Activated T-helper 9 cell treated with anti-CD3 and anti-CD28 coated beads, Interleukin-2, amount 50 U/mL, for 16 hours (primary cell): ENCODE measurements around the gene TMEM167A.
"Not testable (repeated sequence)": the region's sequence is repeated elsewhere in the genome, so short reads cannot be mapped to it uniquely, and the experiment has no call there.

ENCODE experiments used
- DNase-seq: peaks from one replicate; pipeline ENCODE4 v3.0.0-alpha.2; 2020; ENCODE audit warnings: low read depth

The TMEM167A gene

DNA sequence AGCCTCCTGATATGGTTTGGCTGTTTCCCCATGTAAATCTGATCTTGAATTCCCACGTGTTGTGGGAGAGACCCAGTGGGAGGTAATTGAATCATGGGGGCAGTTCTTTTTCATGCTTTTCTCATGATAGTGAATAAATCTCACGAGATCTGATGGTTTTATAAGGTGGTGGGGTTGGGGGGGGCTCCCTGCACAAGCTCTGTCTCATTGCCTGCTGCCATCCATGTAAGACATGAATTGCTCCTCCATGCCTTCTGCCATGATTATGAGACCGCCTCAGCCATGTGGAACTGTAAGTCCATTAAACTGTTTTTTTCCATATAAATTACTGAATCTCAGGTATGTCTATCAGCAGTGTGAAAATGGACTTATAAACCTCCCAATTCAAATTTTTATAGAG lies 13.0 kb upstream of the TMEM167A start:
- DNase-seq: no peak

DNA sequence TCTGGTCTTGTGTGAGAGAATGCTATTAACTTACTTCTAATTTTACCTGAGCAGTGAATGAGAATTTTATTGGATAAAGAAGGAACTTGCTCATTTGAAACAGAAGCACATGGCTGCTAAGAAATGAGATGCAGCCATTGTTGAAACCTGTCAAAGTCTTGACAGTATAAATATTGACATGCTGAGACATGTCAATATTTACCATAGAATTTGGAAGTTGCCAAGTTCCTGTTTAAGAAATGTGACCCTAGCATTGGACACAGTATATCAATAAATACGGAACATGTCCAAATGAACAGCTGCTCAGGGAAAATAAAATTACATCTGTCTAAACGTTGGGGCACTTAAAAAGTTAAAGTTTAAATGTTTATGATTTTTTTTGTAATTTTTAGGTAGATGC lies 7.9 kb upstream of the TMEM167A start:
- DNase-seq: no peak

DNA sequence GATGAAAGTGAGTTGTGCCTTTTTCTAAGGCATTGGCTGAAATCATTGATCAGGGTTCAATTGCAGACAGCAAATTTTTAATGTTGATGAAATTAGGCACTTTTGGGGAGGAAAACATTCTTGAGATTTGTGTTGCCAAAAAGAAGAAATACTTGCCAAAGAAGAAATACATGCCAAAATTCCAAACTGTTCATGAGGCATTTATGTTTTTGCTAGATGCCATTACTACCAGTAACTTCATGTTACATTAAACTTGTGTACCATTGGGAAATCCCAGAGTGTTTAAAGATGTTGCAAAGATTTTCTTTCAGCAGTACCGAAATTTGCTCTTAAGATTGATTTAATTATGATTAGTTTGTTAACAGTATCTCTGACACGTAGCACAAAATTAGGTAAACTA lies 7.1 kb upstream of the TMEM167A start:
- DNase-seq: no peak

DNA sequence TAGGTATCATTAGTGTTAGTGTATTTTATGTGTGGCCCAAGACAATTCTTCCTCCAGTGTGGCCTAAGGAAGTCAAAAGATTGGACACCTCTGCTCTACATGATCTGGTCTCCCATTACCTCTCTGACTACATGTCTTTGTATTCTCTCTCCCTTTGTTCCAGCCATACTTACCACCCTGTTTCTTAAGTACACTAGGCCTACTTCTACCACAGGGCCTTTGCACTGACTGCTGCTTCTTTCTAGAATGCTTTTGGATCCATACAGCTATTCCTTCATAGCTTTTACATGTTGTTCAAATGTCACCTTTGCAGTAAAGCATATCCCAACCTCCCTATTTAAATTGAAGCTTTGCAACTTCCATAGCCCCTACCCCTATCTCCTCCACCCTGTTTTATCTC lies 5.6 kb upstream of the TMEM167A start:
- no peak for DNase-seq

DNA sequence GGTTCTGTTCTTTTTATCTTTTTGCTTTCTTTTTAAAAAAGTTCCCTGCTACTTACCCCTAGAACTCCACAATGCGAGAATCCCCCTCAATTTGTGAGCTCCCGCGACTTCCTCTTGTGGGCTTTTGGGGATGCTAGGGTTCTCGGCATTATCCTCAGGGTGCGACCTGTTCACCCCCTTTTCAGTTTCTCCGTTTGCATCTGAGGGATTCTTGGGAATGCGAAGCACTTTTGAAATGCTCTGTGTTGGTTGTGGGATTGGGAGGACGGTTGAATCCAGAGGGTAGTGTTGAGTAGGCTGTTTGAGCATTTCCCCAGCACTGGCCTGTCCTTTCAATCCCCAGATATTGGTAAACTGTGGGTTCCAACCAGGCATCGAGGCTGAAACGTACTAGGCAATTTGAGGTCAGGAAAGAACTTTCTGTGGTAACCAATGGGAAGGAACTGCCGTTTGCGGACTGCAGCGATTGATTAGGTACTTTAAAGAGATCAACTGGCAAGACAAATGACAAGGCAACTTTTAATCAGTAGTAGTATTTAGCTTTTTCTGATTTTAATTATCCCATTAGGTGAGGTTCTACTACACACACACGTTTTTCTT lies 568 bp upstream of the TMEM167A start:
- DNase-seq: no peak

DNA sequence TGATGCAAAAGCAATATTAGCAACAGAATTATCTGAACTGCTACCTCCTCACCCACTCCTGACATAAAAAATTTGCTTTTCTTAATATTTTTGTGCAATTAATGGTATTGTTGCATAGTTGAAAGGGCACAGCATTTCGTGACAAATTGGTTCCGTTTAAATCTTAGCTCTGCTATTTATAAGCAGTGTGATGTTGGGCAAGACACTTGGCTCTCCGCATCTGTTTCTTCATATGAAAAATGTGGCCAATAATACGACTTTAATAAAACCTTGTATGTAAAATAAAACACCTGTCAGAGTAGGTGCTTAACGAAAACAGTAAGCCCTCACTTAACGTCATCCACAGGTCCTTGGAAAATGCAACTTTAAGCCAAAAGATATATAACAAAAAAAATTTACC lies 4.2 kb downstream of the TMEM167A start:
- DNase-seq: no peak

DNA sequence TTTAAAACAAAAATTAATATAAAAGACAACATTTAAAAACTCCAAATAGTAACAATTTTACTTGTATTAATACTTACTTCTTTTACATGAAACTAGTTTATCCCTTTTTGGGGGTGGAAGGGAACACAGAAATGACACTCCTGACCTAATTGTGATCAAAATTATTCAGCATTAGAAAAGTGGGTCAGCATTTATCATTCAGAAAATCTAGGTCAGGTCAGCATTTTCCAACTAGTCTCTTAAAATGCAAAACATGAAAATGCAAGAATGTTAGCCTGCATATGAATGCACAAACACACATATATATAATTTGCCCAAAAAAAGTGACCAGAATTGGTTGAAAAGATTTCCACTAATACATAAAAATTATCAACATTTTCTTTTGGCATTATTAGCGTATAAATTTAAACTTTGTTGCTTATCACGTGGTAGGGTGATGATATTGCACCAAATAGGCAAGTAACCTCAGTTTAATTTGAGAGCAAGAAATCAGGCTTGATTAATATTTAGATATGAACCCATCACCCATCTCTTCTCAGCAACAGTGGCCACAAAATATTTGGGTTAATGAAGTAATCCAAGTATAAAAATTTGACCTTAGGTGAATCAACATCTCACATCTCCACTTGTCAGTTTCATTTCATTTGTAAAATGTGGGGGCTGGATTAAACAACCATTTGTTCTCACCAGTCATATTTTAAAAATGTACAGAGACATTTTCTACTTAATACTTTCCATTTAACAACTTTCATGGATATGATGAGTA lies 5.7 kb downstream of the TMEM167A start:
- no peak for DNase-seq

DNA sequence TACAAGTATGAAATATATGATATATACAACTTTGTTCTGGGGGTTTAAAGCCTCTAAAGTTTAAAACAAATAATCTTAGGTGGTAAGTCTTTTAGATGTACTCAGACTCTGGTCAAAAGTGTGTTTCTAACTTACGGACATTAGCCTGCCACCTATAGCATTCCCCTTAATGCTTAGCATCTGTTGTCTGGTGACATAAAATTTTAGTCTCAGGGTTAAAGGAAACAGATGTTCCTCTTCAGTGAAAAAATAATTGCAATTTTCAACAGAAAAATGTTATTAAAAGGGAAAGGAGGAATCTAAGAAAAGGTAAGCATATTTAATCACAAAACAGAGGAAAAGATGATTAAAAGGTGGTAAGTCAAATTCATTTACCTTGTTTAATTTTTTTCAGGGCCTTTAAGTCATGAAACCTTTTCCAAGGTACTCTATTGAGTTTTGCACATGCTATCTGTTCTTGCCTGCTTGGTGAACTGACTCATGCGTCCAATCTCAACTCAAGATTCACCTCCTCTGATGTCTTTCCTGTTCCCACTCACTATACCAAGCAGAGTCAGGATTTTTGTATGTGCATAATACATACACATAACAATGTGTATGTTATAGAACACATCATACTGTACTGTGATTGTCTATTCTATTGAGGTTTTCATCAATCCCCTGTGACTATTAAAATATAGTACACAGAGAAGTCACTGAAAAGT lies 7.9 kb downstream of the TMEM167A start:
- DNase-seq: no peak

DNA sequence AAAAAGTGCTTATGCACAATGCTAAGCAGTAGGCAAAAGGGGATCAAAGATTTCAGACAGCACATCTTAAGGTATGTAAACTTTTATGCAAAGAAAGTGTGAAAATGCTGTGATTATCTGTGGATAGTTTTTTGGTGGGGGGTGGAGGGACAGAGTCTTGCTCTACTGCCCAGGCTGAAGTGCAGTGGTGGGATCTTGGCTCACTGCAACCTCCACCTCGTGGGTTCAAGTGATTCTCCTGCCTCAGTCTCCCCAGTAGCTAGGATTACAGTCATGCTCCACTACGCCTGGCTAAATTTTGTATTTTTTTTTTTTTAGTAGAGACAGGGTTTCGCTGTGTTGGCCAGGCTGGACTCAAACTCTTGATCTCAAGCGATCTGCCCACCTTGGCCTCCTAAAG lies 9.8 kb downstream of the TMEM167A start:
- not testable (repeated sequence) for DNase-seq

DNA sequence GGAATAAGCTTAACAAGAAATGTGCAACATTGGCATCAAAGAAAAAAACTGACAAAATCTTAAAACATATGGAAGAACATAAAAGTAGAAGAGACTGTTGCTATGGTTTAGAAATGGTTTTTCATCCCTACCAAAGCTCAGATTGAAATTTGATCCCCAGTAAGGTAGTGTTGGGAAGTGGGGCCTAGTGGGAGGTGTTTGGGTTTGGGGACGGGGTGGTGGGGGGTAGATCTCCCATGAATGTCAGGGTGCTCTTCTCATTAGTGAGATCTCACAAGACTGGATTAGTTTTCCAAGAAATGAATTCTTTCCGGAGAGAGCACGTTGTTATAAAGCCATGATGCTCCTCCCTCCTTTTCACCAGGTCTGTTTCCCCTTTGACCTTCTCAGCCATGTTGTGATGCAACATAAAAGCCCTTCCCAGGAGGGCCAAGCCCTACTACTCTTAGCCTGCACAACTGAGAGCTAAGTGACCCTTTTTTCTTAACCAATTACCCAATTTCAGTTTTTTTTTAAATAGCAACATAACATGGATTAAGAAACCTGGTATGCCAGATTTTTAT lies 10.6 kb downstream of the TMEM167A start:
- no peak for DNase-seq

DNA sequence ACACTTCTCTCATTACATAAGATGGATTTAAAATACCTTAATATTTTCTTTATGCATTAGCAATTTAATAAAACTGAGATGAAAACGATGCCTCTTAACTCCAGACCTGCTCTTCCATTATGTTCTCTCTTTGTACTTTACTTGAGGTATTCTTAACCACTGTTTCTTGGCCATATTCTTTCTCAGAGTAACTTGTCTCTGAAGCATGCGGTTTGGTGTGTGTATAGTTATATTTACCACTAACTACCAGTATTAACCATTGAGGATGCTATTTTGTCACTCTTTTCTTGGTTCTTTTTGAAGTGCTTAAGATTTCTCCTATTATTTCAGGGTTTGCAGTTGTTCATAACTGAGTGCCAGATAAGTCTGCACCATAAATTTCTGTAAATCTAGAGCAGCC lies 17.9 kb downstream of the TMEM167A start:
- DNase-seq: no peak

DNA sequence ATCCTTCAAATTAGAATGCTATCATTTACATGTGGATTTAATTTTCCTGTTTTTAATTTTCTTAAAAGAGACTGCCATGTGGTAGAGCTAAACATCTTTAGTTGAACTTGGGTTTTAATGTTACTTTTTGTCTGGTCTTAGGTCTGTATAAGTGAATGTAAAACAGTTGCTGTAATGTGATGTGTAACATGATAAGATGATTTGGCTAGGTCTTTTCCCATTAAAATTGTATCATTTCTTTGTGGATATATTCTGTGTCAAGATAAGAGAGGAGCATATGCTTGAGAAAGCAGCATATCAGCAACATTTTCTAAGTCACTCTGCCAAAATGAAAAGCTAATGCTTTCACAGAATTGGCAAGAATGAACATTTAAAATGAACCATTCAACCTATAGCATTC lies 18.5 kb downstream of the TMEM167A start:
- DNase-seq: no peak

DNA sequence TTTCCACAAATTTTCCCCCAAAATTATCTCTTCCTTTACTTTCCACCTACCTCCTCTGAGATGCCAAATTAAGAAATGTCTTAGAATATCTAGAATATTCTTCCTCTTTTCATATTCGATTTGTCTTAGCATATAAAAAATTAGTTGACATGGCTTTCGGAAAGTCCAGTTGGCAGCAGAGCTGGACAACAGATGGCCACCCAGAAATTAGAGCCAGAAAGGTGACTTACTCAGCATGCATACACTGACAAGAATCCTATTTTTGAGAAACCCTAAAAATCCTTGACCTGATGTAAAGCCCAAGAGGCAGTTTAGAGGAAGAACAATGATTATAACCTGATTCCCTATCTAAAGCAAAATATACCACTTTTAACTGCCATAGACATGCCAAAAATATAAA lies 22.0 kb downstream of the TMEM167A start:
- no peak for DNase-seq

DNA sequence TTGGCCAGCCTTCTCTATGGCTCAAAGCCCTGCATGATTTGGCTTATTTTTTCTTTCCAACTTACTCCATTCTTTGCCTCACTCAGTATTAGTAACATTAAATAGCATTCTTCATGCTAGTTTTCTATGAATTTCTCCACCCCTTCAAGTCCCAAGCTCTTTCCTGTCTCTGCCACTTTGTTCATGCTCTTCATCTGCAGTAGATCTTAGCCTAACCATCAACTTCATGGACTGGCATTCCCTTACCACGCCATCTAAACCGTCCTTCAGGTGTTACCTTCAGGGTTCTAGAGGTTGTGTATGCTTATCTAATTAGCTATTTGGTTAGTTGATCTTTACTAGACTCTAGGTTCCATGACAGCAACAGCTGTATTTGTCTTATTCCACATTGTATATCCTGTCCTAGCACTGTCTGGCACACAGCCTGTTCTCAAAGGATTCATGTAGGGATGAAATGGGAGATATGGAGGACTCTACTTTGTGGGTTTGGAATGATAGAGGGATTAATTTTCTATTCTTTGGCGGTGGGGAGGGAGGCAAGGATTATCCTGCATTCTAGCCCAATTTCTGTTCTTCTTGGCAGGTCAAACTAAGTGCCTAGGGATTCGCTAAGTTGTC lies 26.4 kb downstream of the TMEM167A start:
- no peak for DNase-seq

DNA sequence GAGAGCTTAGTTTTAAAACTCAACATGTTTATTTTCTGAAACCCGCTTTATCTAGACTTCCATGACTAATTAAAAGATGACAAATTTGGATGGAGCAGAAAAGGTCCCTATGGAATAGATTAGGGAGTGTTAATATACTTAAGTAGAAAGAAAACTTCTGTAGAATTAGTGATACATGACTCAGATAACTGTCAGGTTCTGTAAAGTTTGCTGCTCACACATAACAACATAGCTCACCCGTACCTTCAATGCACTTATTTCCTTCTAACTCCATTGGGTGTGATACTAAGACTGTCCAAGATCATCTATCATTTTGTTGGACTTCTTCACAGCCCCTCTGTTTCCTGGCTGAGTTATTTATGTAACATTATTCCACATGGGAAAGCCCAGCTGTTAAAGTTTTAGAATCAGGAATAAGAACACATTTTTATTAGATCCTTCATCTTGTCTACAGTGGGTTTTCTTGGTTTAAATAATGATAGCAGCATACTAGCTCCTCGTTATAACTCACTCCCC lies 27.8 kb downstream of the TMEM167A start:
- no peak for DNase-seq

DNA sequence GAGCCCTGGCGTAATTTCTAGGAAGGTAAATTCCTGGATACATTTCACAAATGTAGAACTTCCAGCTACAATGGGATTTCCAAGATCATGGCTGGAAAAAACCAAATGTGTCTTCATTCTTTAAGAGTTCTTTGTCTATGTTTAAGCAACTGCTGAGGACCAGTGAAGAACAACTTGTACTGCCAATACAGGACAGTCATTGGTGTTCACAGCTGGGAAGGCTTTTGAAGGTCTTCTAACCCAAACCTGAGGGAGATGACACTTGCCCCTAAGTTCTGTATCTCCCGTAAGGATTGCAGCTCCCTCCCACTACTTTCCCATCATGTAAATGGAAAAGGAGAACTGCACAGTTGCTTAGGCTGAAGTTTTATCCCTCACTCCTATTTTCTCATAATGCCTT lies 28.4 kb downstream of the TMEM167A start:
- no peak for DNase-seq

DNA sequence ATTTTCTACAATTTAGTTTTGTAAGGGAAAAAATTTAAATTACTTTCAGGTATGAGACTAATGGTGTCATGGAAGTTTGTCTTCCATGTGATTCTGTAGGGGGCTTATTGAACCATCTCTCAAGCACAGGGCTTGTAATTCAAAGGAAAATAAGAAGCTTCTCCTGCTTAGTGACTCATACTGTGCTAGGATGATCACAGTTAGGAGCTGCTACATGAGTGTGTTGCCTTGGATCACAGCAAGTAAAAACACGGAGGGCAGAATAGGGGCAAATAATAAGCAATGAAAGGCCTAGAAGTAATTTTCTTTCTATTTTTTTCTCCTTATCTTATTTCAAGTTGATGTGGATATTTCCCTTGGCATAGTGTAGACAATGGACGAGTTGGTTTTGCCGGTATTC lies 28.9 kb downstream of the TMEM167A start:
- DNase-seq: no peak

DNA sequence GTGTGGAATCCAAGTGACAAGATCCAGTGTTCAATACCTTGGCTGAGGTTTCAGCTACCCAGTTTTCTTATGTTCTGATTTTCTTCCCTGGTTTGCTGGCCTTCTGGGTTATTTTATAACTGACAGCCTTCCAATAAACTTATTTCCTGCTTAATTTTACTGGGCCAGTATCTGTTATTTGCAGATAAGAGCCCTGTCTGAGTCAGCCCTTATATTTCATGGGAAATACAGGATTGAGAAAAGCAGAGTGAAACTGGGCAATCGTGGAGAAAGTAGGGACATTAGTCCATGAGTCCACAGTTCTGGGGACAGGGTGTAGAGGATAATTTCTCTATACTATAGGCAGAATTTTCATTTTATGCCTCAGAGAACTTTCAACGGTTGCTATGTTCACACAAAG lies 32.3 kb downstream of the TMEM167A start:
- no peak for DNase-seq

DNA sequence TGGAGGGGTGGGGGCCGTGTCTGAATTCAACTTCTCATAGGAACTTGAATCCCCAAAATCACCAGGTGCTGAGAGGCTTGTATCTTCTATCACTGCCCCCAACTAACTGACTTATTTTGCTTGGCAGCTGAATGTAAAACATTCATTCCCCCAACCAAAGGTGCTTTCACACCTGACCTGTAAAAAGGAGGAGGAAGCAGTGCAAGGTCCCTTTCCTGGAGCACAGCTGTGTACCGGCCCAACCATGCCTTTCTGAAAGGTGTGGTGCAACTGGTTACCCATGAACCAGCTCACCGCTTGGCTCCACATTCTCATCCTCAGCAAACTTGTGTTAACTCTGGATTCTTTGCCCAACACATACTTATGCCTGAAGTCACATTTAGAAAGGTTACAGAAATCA lies 34.7 kb downstream of the TMEM167A start:
- no peak for DNase-seq

DNA sequence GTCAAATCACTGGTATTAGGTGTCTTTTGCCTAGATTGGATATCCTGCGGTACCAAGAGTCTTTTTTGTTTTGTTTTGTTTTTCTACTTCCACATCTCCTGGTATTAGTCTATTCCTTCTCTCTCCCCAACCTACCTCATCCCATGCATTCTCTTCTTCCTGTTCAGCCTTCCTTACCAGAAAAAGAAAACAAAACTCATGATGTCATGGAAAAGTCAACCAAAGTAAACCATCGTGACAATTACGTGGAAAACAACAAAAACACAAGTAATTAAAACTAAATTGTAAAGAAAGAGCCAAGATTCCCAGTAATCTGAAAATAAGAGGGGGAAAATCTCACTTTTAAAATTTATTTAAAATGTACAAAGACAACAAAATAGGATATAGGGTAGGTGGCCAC lies 38.3 kb downstream of the TMEM167A start:
- no peak for DNase-seq

DNA sequence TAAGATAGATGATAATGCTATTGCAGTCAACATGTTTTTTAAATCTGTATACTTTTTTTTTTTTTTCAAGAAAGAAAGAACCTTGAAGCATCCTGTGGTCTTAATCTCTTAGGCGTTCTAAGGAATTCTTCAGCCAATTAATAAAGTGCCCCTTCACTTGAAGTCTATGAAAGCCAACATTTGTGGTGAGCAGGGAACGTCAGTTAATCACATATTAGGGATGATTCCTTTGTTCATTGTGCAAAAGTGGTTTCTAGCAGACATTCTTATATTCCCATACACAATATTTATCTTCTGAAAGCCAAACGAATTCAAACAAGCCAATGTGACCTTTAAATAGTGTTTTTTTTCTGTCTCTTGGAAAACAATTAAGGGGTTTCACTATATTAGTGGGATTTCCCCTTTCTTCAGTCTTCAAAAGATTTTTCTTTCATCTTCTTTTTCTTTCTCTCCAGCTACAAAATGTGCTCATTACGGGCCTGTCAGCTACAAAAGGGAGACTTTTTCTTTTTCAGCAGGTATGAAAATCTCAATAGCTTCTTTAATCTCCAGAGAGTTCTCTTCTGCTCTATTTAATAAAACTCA lies 40.1 kb downstream of the TMEM167A start:
- no peak for DNase-seq
